Tibial artery (tissue), 4 donors: ENCODE measurements around the gene ANKS6.
A peak's percentile ranks its signal among the peaks of the same experiment; 100 is the strongest.

Experiments
- DNase-seq, 2 donors: peaks; one replicate each; pipeline ENCODE4 v3.0.0-alpha.2; 2019
- H3K27ac ChIP-seq, 2 donors: fragments of 200-600 bp; sonication (generic) in 1 of 2; 1 replicate in 1 of 2; 2 replicates in 1 of 2; pipeline ENCODE4 v1.5.1; 2018 to 2019; ENCODE audit warnings: mild to moderate bottlenecking in 1 of 2
- H3K27me3 ChIP-seq, 2 donors: fragments of 200-600 bp; sonication (generic) in 1 of 2; one replicate each; pipeline versions ENCODE4 v1.5.1 to v1.6.0; 2016 to 2019
- H3K36me3 ChIP-seq, 3 donors: fragments of 200-600 bp; sonication (generic) in 2 of 3; one replicate each; pipeline ENCODE4 v1.5.1; 2016 to 2019; ENCODE audit warnings: mild to moderate bottlenecking in 2 of 3
- H3K4me1 ChIP-seq, 4 donors: fragments of 200-600 bp; sonication (generic) in 2 of 4; 1 replicate in 3 of 4; 2 replicates in 1 of 4; pipeline ENCODE4 v1.5.1; 2016 to 2019
- H3K4me3 ChIP-seq, 2 donors: fragments of 200-600 bp; sonication (generic) in 1 of 2; 1 replicate in 1 of 2; 2 replicates in 1 of 2; pipeline ENCODE4 v1.5.1; 2018 to 2019; ENCODE audit warnings: mild to moderate bottlenecking in 2 of 2
- H3K9me3 ChIP-seq, 3 donors: fragments of 200-600 bp; sonication (generic) in 1 of 3; one replicate each; pipeline ENCODE4 v1.5.1; 2016 to 2019
- intact Hi-C: fragments of 100-400 bp; cut with DNase I; formaldehyde crosslinking; loops from one replicate; pipeline ENCODE4 v1.15.0; 2023; ENCODE audit warnings: low total_unique reads
- TF ChIP-seq, protein P1 (sequence below), 2 experiments: fragments of 200-600 bp in 1 of 2; fragments of 450-650 bp in 1 of 2; IDR thresholded peaks; one replicate each; pipeline ENCODE4 v1.5.1; 2017 to 2019; ENCODE audit warnings: antibody characterized with exemption in 2 of 2, mild to moderate bottlenecking in 1 of 2, moderate library complexity in 1 of 2

ANKS6 gene

DNA sequence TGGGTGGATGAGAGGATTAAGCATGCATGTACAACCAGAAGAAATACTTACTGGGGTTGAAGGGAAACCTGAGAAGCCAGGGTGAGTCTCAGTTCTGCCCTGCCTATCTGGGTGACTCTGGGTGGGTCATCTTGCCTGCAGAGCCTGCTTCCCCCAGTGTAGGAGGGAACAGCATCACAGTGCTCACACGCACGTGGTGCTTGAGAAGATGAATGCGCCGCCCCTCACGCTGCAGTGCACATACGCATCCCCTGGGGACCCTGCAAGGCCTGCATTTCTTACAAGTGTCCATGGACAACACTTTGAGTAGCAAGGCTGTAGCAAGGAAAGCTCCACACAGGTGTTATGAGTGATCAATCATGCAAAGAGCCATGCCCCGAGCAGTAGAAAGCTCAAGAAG lies 68.9 kb downstream of the ANKS6 start:
- Histone ChIP-seq H3K4me3 (no peak overlapping the region), H3K27ac (no peak overlapping the region), H3K27me3 (peaks cover 0 to 26% of the 10 kb centered on the region in 2 donors), H3K36me3 (no peaks in the 10 kb centered on the region), H3K9me3 (peaks cover 0 to 10% (median 7%) of the 10 kb centered on the region in 3 donors), H3K4me1 (no peaks in the 10 kb centered on the region)
- intact Hi-C loops: no loop called here
- TF ChIP-seq, protein P1, sequence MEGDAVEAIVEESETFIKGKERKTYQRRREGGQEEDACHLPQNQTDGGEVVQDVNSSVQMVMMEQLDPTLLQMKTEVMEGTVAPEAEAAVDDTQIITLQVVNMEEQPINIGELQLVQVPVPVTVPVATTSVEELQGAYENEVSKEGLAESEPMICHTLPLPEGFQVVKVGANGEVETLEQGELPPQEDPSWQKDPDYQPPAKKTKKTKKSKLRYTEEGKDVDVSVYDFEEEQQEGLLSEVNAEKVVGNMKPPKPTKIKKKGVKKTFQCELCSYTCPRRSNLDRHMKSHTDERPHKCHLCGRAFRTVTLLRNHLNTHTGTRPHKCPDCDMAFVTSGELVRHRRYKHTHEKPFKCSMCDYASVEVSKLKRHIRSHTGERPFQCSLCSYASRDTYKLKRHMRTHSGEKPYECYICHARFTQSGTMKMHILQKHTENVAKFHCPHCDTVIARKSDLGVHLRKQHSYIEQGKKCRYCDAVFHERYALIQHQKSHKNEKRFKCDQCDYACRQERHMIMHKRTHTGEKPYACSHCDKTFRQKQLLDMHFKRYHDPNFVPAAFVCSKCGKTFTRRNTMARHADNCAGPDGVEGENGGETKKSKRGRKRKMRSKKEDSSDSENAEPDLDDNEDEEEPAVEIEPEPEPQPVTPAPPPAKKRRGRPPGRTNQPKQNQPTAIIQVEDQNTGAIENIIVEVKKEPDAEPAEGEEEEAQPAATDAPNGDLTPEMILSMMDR (IDR thresholded peaks at IDR 0.05): no peak
- DNase-seq: no peak

DNA sequence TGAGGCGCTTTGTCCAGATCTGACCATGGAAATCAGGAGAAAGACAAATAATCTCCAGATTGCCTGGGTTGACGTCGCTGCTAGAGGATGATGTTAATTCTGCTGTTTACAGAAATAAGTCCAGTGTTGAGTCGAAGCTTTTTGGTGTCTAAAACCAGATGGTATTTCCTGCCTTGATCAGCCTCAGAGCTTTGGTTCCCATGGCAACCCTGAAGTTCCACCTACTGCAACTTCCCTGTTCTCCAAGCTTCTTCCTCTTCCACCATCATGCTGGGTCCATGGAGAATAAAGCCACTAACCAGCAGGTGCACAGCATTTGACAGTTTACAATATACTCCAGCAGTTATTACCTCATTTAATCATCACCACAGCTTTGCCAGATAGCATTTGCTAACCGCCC lies 69.6 kb downstream of the ANKS6 start:
- peaks cover 0 to 10% (median 7%) of the 10 kb centered on the region in 3 donors for H3K9me3 ChIP-seq
- H3K27ac ChIP-seq: no peak overlapping the region
- intact Hi-C loops: no loop called here
- TF ChIP-seq, protein P1 (IDR thresholded peaks at IDR 0.05): no peak
- DNase-seq: peak in 1 of 2 donors; percentile 37
- no peaks in the 10 kb centered on the region for H3K4me1 ChIP-seq
- no peak overlapping the region for H3K4me3 ChIP-seq
- H3K36me3 ChIP-seq: no peaks in the 10 kb centered on the region
- H3K27me3 ChIP-seq: peaks cover 0 to 26% of the 10 kb centered on the region in 2 donors

DNA sequence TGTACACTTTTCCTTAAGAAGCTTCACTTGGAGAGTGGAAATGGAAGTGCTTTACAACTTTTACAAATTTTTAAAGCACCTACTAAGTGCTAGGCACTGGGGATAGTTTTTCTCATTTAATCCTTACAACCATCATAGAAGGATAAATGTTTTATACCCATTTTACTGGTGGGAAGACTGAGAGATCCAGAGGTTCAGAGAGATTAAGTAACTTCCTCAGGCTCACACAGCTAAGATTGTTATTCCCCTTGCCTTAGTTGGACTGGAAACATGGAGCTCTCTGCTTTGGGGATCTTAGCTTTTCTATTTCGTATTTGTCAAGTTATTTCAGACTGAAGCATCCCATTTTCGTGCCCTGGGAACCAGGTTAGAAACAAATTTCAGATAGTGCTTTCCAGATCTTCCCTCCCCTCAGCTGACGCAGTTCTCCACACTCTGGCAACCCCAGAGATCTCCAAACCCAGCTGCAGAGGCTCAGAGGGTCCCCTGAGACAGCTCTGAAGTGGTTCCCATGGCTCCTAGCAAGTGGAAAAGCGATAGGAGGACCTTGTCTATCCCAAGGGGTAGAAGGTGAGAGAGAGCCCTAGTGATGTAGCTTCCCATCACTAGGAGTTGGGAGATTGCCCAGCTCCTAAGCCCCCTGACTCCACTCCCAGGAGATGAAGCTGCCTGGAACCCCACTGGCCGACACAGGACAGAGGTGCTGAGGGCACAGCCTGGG lies 71.4 kb downstream of the ANKS6 start:
- Histone ChIP-seq H3K4me1 (no peaks in the 10 kb centered on the region), H3K9me3 (peaks cover 0 to 10% (median 7%) of the 10 kb centered on the region in 3 donors), H3K36me3 (no peaks in the 10 kb centered on the region), H3K27ac (no peak overlapping the region), H3K27me3 (peaks cover 0 to 26% of the 10 kb centered on the region in 2 donors), H3K4me3 (no peak overlapping the region)
- DNase-seq: no peak
- intact Hi-C loops: no loop called here
- TF ChIP-seq, protein P1 (IDR thresholded peaks at IDR 0.05): no peak

DNA sequence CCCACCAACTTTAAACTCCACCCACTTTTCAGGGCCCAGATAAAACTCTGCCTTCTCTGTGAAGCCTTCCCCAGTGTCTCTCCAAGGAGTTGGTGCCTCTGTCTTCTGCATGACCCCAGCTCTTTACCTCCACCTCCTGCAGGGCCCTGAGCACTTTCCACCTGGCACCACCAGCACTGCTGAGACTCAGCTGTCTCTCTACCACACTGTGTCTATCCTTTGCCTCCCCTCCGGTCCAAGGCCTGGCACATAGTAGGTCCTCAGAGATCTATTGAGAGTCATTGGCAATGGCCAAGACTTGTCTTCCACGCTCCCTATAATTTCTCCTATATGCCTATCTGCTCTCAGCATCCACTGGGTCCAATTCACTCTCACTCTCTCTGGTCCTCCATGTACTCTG lies 74.7 kb downstream of the ANKS6 start:
- no peaks in the 10 kb centered on the region for H3K4me1 ChIP-seq
- H3K27me3 ChIP-seq: peaks cover 0 to 26% of the 10 kb centered on the region in 2 donors
- peaks cover 0 to 10% (median 7%) of the 10 kb centered on the region in 3 donors for H3K9me3 ChIP-seq
- intact Hi-C loops: no loop called here
- TF ChIP-seq, protein P1 (IDR thresholded peaks at IDR 0.05): no peak
- H3K27ac ChIP-seq: no peak overlapping the region
- H3K36me3 ChIP-seq: no peaks in the 10 kb centered on the region
- H3K4me3 ChIP-seq: no peak overlapping the region
- no peak for DNase-seq

DNA sequence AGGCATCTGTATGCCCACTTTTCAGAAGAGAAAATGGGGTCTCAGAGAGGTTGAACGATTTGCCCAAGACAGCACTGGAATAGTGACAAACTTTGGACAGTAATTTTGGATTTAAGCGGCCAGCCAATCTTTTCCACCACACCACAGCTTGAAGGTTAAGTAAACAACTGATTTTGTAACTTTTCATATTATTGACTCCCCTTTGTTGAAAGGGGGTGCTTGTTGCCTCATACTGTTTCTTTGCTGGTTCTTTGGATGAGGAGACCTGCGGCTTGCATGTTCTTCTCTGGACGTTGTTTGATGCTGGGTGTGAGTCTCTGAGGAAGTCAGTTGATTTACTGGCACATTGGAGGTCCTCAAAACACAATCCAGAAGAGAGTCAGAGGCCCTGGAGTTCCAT lies 76.0 kb downstream of the ANKS6 start:
- intact Hi-C loops: no loop called here
- H3K9me3 ChIP-seq: peaks cover 0 to 10% (median 7%) of the 10 kb centered on the region in 3 donors
- peaks cover 0 to 23% of the 10 kb centered on the region in 2 donors for H3K27me3 ChIP-seq
- H3K4me3 ChIP-seq: no peak overlapping the region
- H3K4me1 ChIP-seq: no peaks in the 10 kb centered on the region
- DNase-seq: no peak
- H3K27ac ChIP-seq: no peak overlapping the region
- no peaks in the 10 kb centered on the region for H3K36me3 ChIP-seq
- TF ChIP-seq, protein P1 (IDR thresholded peaks at IDR 0.05): no peak
